Stimulated activated effector memory CD8-positive, alpha-beta T cell treated with anti-CD3 and anti-CD28 coated beads, Interleukin-12 subunit alpha, Interleukin-12 subunit beta, amount 100 ng/mL, for 72 hours (primary cell): Measurements from ENCODE around the gene CLK4.

Experiments used
- ATAC-seq: fragments of 150-1000 bp; cut with Tn5 transposase; 2 replicates; pipeline ENCODE4 v1.10.0; 2021
- DNase-seq, 2 donors: peaks; one replicate each; pipeline ENCODE4 v3.0.0; 2021 to 2022; ENCODE audit warnings: low spot score in 2 of 2
- H3K27ac Mint-ChIP-seq: one replicate; pipeline ENCODE4 v1.8.0; 2022; ENCODE audit warnings: mild to moderate bottlenecking, mixed read lengths
- H3K36me3 Mint-ChIP-seq: one replicate; pipeline ENCODE4 v1.8.0; 2022; ENCODE audit warnings: mild to moderate bottlenecking, mixed read lengths
- H3K4me1 Mint-ChIP-seq: one replicate; pipeline ENCODE4 v1.8.0; 2022; ENCODE audit warnings: mixed read lengths
- H3K4me3 Mint-ChIP-seq: one replicate; pipeline ENCODE4 v1.8.0; 2022; ENCODE audit warnings: mild to moderate bottlenecking, mixed read lengths
- H3K9me3 Mint-ChIP-seq: one replicate; pipeline ENCODE4 v1.8.0; 2022; ENCODE audit warnings: mixed read lengths

CLK4 gene

GRCh38 chr5:178555005-178555404, 71.8 kb downstream of the CLK4 start:
- H3K4me1 Mint-ChIP-seq: no peaks in the 10 kb centered on the region
- no peaks in the 10 kb centered on the region for H3K9me3 Mint-ChIP-seq
- no peaks in the 10 kb centered on the region for H3K36me3 Mint-ChIP-seq
- H3K4me3 Mint-ChIP-seq: no peak overlapping the region
- ATAC-seq (no peak), DNase-seq (no peak)
- H3K27ac Mint-ChIP-seq: no peak overlapping the region

- Mint-ChIP-seq H3K9me3 (no peaks in the 10 kb centered on the region), H3K4me1 (no peaks in the 10 kb centered on the region), H3K27ac (no peak overlapping the region), H3K36me3 (no peaks in the 10 kb centered on the region), H3K4me3 (no peak overlapping the region)
- DNase-seq (no peak), ATAC-seq (no peak)
These were observed 72.5 kb downstream of the CLK4 start for GRCh38 chr5:178554311-178554710.

DNA sequence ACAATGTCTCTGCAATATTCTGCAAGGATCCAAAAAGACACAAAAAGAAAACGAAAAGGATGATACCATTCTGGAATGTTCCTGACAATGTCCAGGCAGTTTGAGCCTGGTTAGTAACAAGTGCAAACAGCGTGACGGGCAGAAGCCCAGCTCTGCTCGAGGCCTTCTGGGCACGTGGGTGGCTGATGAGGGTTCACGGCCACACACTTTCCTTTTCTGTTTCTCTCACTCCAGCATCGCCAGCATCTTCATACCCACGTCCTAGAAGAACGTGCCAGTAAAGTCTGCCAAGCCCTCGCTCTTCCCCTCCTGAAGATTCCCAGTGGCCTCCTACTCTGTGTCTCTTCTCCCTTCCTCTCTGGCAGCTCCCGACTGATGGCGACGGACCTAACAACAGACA, 73.3 kb downstream of the CLK4 start:
- Mint-ChIP-seq H3K27ac (no peak overlapping the region), H3K4me1 (no peaks in the 10 kb centered on the region), H3K9me3 (no peaks in the 10 kb centered on the region), H3K36me3 (peaks cover 2% of the 10 kb centered on the region), H3K4me3 (no peak overlapping the region)
- DNase-seq: no peak
- ATAC-seq: no peak
